Measurements from ENCODE around the gene HAVCR2.

HAVCR2 gene

DNA sequence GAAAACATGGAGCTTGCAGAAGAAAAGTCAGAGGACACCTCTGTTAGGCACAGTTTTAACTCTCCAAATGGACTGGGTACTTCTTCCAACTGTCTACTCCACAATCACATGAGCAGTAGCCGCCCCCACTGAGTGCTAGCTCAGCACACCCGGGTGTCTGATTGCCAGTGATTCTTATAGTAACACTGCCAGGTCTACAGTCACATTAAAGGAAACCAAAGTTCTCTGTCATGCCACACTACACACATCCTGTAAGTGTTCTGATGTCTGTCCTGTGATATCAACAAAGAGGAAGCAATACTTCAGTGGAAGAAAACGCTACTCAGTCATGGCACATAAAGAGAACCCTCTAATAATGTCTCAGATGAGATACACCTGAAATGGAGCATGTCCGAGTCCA lies at the start of gene HAVCR2:
HAVCR2 (minus strand) TSS at position 69 of the 400 bp plus-strand sequence; CDS start at position 8, 61 bp downstream.
- peak; percentile 15 for DNase-seq (ENCODE audit: extremely low spot score, insufficient read length, low read depth)
- peak; percentile 76 for FAIRE-seq

DNA sequence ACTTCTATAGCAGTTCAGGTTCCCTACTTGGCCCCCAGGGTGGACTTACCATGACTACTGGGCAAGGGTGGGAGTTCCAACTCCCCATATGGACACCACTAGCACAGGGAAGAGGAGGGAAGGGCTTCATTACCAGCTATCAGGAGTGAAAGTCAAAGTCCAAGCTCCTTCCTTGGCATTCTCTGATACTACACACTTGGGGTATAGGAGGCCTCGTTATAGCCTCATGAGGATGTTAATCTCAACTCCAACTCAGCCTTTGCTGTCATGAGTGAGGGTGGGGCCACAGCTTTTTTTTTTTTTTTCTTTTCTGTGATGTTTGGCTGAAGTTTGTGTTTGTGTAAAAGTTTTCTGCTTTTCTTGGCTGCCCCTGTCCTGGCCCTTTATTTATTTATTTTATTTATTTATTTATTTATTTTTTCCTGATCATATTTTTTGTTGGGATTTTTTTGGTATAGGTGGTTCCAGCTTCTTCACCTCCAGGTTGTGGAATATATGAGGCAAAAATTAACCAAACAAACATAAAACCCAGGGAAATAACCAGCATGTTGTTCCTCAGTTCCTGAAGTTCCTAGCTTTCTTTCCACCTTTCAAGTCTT lies 48.5 kb upstream of the HAVCR2 start:
- FAIRE-seq (no peak), DNase-seq (ENCODE audit: extremely low spot score, insufficient read length, low read depth) (no peak)

DNA sequence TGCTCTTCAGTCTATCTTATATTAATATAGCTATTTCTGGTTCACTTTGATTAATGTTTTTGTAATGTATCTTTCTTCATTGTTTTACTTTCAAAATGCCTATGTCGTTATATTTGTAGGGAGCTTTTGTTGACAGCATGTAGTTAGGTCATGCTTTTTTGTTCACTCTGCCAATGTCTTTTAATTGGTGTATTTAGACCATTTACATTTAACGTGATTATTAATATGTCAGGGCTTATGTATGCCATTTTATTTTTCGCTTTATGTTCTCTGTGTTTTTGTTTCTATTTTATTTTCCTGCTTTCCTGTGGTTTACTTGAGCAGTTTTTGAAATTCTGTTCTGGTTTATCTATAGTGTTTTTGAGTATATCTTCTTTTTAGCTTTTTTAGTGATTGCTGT lies 46.5 kb upstream of the HAVCR2 start:
- FAIRE-seq (no peak), DNase-seq (ENCODE audit: extremely low spot score, insufficient read length, low read depth) (no peak)

DNA sequence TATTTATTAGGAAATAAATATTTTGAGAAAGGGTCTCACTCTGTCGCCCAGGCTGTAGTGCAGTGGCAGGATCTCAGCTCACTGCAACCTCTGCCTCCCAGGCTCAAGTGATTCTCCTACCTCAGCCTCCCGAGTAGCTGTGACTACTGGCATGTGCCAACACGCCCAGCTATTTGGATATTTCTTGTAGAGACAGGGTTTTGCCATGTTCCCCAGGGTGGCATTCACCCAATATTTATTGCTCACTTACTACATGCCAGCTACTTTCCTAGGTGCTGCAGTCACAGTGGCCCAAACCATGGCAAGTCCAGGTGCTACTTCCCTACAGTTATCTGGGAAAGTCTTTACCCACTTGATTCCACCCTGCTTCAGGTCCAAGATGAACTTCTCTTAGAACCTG lies 42.2 kb upstream of the HAVCR2 start:
- FAIRE-seq (no peak), DNase-seq (ENCODE audit: extremely low spot score, insufficient read length, low read depth) (no peak)

DNA sequence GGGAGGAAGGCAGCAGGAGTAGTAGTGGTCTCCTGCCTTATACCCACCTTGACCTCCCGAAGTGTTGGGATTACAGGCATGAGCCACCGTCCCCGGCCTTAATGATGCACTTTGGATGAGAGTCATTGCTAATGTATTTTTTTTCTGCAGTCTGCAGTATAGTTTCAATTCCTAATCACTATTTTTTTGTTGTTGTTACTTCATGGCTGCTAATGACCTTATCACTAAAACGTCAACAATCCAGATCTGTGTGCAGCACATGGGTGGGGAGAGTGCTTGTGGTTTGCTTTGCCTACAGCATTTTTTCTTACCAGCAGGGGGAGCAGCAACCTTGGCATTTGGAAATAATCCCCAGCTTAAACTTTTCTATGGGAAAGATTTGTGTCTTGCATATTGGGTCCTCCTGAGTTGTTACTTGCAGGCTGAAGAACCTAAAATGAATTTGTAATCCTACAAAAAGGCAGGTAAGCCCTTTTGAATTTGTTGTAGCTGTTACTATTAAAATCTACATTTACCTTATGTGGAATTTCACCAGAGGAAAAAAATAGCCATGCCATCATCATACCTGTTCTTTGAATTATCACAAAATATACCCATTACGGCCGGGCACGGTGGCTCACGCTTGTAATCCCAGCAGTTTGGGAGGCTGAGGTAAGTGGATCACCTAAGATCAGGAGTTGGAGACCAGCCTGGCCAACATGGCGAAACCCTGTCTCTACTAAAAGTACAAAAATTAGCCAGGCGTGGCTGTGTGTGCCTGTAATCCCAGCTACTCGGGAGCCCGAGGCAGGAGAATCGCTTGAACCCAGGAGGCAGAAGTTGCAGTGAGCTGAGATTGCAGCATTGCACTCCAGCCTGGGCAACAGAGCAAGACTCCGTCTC lies 40.1 kb upstream of the HAVCR2 start:
- DNase-seq (ENCODE audit: extremely low spot score, insufficient read length, low read depth): peak; percentile 40
- FAIRE-seq: peak; percentile 88

DNA sequence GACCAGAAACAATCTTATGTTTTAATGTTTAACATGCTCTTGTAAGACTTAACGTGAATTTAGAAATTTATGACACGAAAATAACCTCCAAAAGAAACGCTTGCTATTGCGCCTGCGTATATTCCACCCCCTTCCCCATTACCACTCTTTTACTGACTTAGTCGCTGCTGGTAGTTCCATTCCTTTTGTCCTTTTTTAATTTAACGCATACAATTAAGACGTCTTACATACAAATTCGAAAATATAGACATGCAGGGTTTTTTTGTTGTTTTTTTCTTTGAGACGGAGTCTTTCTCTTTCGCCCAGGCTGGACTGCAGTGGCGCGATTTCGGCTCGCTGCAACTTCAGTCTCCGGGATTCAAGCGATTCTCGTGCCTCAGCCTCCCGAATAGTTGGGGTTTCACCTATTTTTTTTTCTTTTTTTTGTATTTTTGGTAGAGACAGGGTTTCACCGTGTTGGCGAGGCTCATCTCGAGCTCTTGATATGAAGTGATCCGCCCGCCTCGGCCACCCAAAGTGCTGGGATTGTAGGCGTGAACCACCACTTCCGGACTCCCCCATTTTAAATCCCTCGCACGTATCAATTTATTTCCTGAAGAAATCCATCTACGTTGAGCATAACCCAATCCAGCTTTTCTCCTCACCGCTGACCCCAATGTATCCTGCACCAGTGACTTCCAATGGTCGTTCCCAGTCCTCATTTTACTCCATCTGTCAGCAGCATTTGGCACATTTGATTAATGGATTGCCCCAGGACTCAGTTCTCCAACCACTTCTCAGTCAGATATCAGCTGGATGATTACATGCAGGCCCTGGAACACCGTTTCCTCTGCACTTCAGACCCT lies 34.5 kb upstream of the HAVCR2 start:
- FAIRE-seq (no peak), DNase-seq (ENCODE audit: extremely low spot score, insufficient read length, low read depth) (peak; percentile 25)

DNA sequence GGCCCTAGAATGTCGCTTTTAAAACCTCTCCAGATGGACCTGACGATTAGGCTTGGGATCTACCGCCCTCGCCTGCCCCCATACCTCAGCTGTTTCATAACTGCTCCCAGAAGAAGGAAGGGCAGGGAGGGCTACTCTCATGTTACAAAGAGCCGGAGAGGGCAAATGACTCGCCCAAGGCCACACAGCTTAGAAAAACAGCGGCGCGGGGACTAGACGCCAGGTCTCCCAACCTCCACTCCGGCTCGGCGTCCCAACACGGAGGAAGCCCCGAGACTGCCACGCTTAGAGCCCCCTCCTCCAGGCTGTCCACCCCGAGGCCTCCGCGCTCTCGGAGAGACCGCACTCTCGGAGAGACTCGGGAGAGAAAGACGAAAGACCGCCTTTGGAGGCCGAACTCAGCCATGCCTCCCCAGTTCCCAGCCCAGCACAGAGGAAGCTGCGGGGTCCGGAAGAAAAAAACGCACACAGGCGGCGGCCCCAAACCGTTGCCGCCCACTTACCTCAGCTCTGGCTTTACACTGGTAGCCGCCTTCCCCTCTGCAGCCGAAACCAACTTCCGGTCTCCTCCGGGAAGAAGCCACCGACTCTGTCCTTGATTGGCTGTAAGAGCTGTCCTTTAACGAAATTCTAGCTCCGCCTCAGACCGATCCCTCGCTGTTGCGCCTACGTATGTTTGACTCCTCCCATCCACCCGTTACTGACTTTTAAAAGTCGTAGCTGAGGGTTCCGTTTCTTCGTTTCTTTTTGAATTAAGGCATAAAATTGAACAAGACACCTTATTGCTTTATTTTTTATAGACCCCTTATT lies 33.7 kb upstream of the HAVCR2 start, which contains the start of gene MED7:
MED7 (minus strand) TSS at position 549 of the 810 bp plus-strand sequence. CDS start 3,434 bp downstream, outside the sequence.
- FAIRE-seq (peak; percentile 100), DNase-seq (ENCODE audit: extremely low spot score, insufficient read length, low read depth) (peak; percentile 93)

DNA sequence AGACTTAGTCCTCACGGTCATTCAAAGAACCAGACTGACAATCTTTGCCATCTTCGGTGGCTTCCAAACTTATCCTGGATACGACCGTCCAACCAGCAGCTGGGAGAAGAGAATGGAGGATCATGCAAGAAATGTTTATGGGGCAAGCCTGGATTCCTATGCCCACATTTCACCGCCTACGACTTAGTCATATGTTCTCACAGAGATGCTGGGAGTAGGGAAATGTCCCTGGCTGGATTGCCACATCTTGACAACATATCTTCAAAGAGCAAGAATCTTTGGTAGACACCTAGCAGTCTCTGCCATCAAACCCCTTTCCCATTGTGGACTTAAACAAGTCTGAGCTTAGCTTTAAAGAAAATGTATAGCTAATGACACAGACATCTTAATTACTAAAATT lies 28.8 kb upstream of the HAVCR2 start:
- no peak for DNase-seq (ENCODE audit: extremely low spot score, insufficient read length, low read depth)
- FAIRE-seq: no peak

DNA sequence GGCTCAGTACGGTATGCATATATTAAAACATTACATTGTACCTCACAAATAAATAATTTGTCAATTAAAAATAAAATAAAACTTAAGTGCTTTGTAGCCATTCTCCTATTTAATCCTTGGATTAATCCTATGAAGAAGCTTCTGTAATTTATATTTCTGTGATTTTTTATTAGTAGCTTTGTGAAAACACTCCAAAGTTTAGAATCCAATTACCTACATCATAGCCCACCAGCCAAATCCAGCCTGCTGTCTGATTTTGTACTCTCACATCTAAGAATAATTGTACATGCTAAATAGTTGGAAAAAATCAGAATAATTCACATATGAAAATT lies 23.4 kb upstream of the HAVCR2 start:
- DNase-seq (ENCODE audit: extremely low spot score, insufficient read length, low read depth) (no peak), FAIRE-seq (no peak)

DNA sequence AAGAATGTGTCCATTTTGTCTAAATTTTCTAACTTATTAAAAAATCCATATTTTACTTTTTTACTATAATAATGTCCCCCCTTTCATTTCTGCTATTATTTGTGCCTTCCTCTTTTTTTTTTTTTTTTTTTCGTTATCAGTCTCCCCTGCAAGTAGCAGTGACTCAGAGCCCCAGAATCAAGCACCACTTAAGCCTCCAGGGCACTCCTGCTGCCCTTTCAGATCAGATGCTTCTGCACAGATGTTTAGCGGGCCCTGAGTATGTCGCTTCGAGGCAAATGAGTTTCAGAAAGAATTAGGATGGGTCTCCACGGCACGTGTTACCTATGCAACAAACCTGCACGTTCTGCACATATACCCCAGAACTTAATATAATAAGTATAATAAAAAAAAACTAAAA lies 22.1 kb upstream of the HAVCR2 start:
- FAIRE-seq (no peak), DNase-seq (ENCODE audit: extremely low spot score, insufficient read length, low read depth) (no peak)

DNA sequence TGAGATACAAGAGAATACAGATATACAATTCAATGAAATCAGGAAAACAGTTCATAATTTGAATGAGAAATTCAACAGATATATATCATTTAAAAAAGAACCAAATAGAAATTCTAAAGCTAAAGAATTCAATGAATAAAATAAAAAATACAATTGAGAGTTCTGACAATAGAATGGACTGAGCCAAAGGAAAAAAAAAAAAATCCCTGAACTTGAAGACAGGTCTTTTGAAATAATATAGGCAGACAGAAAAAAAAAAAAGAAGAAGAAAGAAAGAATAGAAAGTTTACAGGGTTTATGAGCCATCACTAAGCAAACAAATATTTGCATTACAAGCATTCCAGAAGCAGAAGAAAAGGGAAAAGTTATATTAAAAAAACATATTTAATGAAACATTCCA lies 12.9 kb upstream of the HAVCR2 start:
- DNase-seq (ENCODE audit: extremely low spot score, insufficient read length, low read depth) (no peak), FAIRE-seq (no peak)

DNA sequence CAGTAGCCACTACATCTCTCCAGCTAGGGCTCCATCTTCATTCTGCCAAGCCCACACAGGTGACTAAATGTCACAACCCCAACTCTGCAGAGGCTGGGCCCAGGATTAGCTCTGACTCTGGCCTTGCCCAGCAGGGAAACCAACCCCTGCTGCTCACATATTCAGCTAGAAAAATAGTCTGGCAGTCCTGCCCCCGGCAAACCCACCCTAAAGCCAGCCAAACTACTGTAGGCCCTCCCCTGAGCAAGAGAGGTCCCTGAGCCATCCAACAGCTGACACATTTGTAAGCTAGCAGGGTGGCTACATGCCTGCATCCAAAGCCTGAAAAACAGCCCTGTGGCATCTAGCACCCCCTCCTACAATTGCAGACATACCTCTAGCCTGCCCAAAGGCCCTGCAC lies 11.3 kb upstream of the HAVCR2 start:
- no peak for FAIRE-seq

DNA sequence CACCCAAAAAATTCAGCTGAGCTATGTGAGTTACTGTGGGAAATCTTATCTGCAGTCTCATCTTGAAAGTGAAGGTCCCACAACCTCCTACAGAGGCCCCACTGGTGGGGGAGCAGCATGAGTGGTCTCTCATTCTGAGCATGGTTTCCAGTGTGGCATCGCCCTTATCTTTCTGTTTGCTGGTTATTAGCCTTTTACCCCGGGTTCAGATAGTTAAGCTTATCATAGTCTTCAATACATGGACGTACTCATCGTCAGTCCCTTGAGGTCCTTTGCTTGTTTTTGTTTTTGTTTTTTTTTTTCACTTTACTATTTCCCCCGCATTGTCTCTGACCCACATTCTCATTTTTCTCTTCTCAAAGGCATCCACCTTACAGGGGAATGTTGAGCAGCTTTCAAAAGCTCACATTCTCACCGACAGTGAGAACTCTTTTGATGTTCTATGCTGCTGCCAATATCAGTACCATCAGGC lies 7.7 kb upstream of the HAVCR2 start:
- FAIRE-seq: peak; percentile 78
- DNase-seq (ENCODE audit: extremely low spot score, insufficient read length, low read depth): peak; percentile 9

More for the DNA sequence above, 11.3 kb upstream of the HAVCR2 start:
- DNase-seq (ENCODE audit: extremely low spot score, insufficient read length, low read depth): no peak

DNA sequence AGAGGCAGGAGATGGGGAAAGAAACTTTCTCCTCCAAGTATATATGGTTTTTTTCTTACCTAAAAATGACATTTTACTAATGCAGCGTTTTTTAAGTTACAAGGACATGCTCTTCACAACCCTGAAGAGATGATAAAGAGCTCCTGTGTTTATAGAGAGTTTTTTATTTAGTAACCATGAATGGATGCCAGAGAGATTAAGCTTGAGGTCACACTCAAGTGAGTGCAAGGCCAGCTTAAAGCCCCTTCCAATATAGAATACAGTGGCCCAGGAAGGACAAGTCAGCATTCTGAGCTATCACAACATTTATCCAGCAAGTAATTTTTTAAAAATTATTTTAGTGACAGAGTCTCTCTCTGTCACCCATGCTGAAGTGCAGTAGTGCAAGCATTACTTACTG lies 6.7 kb upstream of the HAVCR2 start:
- DNase-seq (ENCODE audit: extremely low spot score, insufficient read length, low read depth) (no peak), FAIRE-seq (no peak)

DNA sequence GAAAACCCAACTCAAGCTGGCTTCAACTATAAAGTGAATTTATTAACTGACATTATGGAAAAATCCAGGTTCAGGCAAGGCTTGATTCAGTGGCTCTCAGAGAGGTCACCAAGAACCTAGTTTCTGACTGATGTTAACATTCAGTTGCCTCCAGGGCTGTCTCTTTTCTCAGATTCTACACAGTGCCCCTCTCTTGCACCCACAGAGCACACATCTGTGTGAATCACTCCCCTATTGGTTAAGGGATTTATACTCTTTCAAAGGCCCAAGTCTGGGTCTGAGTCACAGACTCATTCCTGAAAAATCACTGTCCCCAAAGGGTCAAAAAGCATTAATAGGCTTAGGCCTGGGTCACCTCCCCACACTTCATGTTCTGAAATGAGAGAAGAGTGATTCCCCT lies 6.2 kb upstream of the HAVCR2 start:
- FAIRE-seq (no peak), DNase-seq (ENCODE audit: extremely low spot score, insufficient read length, low read depth) (no peak)

DNA sequence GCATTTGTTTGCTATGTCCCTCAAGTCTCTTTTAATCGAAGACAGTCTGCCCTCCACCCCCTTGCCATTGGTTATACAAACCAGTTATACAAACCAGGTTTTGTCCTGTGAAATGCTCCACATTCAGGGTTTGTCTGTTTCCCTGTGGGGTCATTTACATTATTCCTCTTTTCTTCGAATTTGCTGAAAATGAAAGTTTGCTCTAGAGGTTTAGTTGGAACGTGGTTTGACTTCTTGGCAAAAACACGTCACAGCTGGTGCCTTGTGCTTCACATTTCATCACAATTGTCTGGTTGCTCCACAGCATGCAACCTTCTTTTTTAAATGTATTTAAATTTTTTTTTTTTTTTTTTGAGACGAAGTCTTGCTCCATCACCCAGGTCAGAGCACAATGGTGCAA lies 4.2 kb upstream of the HAVCR2 start:
- FAIRE-seq: no peak

DNA sequence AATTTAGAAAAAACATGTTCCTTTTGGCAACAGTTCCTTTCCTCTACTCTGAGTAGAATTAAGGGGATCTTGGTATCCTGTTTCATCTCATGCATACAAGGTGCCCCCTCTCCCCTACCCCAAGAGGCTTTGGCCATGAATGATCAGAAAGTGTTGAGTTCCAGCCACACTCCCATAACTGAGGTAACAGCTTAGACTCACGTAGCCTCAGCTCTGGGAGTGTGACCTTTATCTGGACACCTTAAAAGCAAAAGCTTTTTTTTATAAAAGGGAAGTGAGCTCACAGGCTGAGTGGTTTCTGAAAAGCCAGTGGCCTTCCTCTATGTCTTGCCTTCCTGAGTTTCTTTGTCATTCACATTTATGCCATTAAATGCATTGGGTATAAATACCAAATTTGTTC lies 900 bp upstream of the HAVCR2 start:
- DNase-seq (ENCODE audit: extremely low spot score, insufficient read length, low read depth): peak; percentile 15
- peak; percentile 91 for FAIRE-seq

More for the DNA sequence above, 4.2 kb upstream of the HAVCR2 start:
- no peak for DNase-seq (ENCODE audit: extremely low spot score, insufficient read length, low read depth)

DNA sequence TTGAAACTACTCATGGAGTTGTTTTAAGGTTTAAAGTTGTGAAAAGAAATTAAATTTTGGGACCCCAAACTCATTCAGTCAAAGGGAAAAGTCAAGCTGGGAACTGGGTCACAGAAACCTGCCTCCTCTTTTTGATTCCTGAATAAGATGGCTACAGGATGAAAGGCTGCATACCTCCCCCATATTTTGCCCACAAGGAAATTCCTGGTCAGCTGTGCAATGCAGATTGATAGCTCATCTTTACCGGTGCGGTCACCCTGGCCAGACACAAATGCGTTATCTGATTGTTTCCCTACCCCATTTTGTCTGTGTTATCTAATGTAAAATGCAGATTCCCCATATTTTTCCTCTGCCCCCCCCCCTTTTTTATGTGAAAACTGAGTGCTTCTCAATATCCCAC lies 1.3 kb downstream of the HAVCR2 start:
- FAIRE-seq: no peak
- no peak for DNase-seq (ENCODE audit: extremely low spot score, insufficient read length, low read depth)

DNA sequence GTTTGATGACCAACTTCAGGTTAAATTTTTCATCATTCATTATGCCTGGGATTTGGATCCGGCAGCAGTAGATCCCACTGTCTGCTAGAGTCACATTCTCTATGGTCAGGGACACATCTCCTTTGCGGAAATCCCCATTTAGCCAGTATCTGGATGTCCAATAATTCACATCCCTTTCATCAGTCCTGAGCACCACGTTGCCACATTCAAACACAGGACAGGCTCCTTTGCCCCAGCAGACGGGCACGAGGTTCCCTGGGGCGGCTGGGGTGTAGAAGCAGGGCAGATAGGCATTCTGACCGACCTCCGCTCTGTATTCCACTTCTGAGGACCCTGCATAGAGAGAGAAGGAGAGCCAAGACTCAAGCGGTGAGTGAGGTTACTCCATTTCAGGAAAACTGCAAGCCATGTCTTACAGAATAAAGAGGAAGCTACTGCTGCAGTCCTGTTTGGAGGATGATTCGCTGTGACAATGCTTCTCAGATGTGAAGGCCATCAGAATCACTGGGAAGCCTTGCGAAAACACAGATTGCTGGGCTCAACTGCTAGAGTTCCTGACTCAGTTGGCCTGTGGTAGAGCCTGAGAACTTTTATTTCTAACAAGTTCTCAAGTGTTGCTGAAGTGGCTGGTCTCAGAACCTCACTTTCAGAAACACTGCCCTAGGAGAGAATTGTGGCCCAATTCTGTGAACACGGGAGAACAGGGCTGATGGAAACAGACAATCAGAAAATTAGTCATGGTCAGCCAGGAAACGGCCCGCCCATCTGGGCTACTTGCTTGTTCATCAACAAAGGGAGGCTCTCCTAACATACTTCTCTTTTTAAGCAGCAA lies 2.0 kb downstream of the HAVCR2 start:
- FAIRE-seq: peak; percentile 72
- no peak for DNase-seq (ENCODE audit: extremely low spot score, insufficient read length, low read depth)

All from GM18507 (cell line).